HCT116 (cell line): ENCODE data around the gene DICER1. TPM values are rescaled to one million over a fixed set of nuclear protein-coding genes. Genes with fewer than 3 reads are reported as not detected.

Experiments
- ATAC-seq: fragments of 200-7000 bp; cut with Tn5 transposase; 2 replicates; pipeline ENCODE4 v1.9.1; 2020; ENCODE audit warnings: mild to moderate bottlenecking, moderate library complexity
- BruUV-seq: library from RNA; stranded (reverse); fragments of 400-500 nt; replicated peaks from 2 replicates; lab custom pipeline; 2021; lab: Mats Ljungman, UMichigan
- CTCF ChIA-PET: fragments of 300-600 bp; sonication (Branson Sonifier 250); formaldehyde crosslinking; loops from one replicate; lab custom pipeline; 2021; ENCODE audit warnings: antibody characterized with exemption; lab: Charles Lee
- POLR2A ChIA-PET: fragments of 300-600, 350-600 bp; sonication (Branson Sonifier 250); formaldehyde crosslinking; loops from one replicate; lab custom pipeline; 2021; ENCODE audit warnings: antibody characterized with exemption; lab: Charles Lee
- RAD21 ChIA-PET, 2 experiments: fragments of 300-600 bp; sonication (Branson Sonifier 250); formaldehyde crosslinking; loops; one replicate each; lab custom pipeline; 2023; ENCODE audit warnings: low total read pairs in 2 of 2; ENCODE audit not compliant: uncharacterized antibody in 2 of 2, unreplicated experiment in 2 of 2, low non-redundant PET in 1 of 2; lab: Charles Lee
- DNase-seq: peaks from one replicate; pipeline ENCODE4 v3.0.0-alpha.2; 2010; ENCODE audit warnings: low read depth, low spot score
- H2AFZ ChIP-seq: fragments of 200-600 bp; shearing (Covaris generic), sonication (generic); 2 replicates; pipeline ENCODE4 v1.6.1; 2017; ENCODE audit warnings: low read depth, mixed run types, mixed read lengths, antibody characterized with exemption, low read length; ENCODE audit not compliant: poor library complexity, severe bottlenecking
- H3K27ac ChIP-seq: 2 replicates; pipeline ENCODE4 v1.5.1; 2012; ENCODE audit warnings: low read depth, low read length
- H3K27me3 ChIP-seq: fragments of 200-600 bp; sonication (generic); 2 replicates; pipeline ENCODE4 v1.6.1; 2016; ENCODE audit warnings: mixed run types, low read length, mixed read lengths; ENCODE audit not compliant: insufficient read depth
- H3K36me3 ChIP-seq, 2 experiments: fragments of 200-500 bp in 1 of 2; fragments of 200-600 bp in 1 of 2; sonication (Bioruptor generic) in 1 of 2; sonication (generic) in 1 of 2; 2 replicates each; pipeline versions ENCODE4 v1.5.1 to v1.6.1; 2014 to 2016; ENCODE audit warnings: low read length in 2 of 2, inconsistent platforms in 1 of 2, mixed read lengths in 1 of 2, mixed run types in 1 of 2; ENCODE audit not compliant: insufficient read depth in 2 of 2, control insufficient read depth in 1 of 2
- H3K4me1 ChIP-seq, 2 experiments: fragments of 200-600 bp in 1 of 2; sonication (generic) in 1 of 2; 2 replicates each; pipeline versions ENCODE4 v1.5.1 to v1.6.1; 2012 to 2017; ENCODE audit warnings: low read length in 2 of 2, inconsistent platforms in 1 of 2, mild to moderate bottlenecking in 1 of 2, mixed read lengths in 1 of 2, mixed run types in 1 of 2, moderate library complexity in 1 of 2; ENCODE audit not compliant: insufficient read depth in 2 of 2, control insufficient read depth in 1 of 2
- H3K4me2 ChIP-seq: fragments of 200-600 bp; sonication (generic); 2 replicates; pipeline ENCODE4 v1.6.1; 2017; ENCODE audit warnings: mixed run types, low read length, mixed read lengths
- H3K4me3 ChIP-seq, 2 experiments: fragments of 200-600 bp in 1 of 2; sonication (generic) in 1 of 2; replicated peaks in 1 of 2; 2 replicates each; pipeline ENCODE4 v1.5.1; 2011 to 2016; ENCODE audit warnings: low read length in 2 of 2, control low read depth in 1 of 2, low read depth in 1 of 2, mild to moderate bottlenecking in 1 of 2, mixed read lengths in 1 of 2, mixed run types in 1 of 2
- H3K79me2 ChIP-seq: fragments of 200-600 bp; sonication (generic); 2 replicates; pipeline ENCODE4 v1.6.1; 2017; ENCODE audit warnings: mild to moderate bottlenecking, mixed run types, low read length, moderate library complexity, mixed read lengths; ENCODE audit not compliant: insufficient read depth
- H3K9ac ChIP-seq: fragments of 200-600 bp; sonication (generic); 2 replicates; pipeline ENCODE4 v1.6.1; 2016; ENCODE audit warnings: low read length, mixed read lengths
- H3K9me2 ChIP-seq: fragments of 200-600 bp; sonication (generic), shearing (Covaris generic); 2 replicates; pipeline ENCODE4 v1.6.1; 2017; ENCODE audit warnings: mixed run types, mild to moderate bottlenecking, moderate library complexity; ENCODE audit not compliant: insufficient read depth
- H3K9me3 ChIP-seq, 2 experiments: fragments of 200-500 bp in 1 of 2; fragments of 200-600 bp in 1 of 2; sonication (Bioruptor generic) in 1 of 2; sonication (generic) in 1 of 2; 2 replicates each; pipeline ENCODE4 v1.6.1; 2014 to 2017; ENCODE audit warnings: low read length in 2 of 2, mixed read lengths in 2 of 2, inconsistent platforms in 1 of 2, low read depth in 1 of 2, mild to moderate bottlenecking in 1 of 2, mixed run types in 1 of 2, moderate library complexity in 1 of 2; ENCODE audit not compliant: control insufficient read depth in 1 of 2, insufficient read depth in 1 of 2
- H4K20me1 ChIP-seq: fragments of 200-600 bp; sonication (generic), shearing (Covaris generic); 2 replicates; pipeline ENCODE4 v1.6.1; 2017; ENCODE audit warnings: mixed run types, mild to moderate bottlenecking, moderate library complexity; ENCODE audit not compliant: insufficient read depth
- CBX3 ChIP-seq: IDR thresholded peaks from 2 replicates; pipeline ENCODE4 v1.6.1; 2012; ENCODE audit warnings: low read depth
- CEBPB ChIP-seq: IDR thresholded peaks from 2 replicates; pipeline ENCODE4 v1.6.1; 2012; ENCODE audit warnings: low read depth
- EGR1 ChIP-seq: IDR thresholded peaks from 2 replicates; pipeline ENCODE4 v1.6.1; 2012; ENCODE audit warnings: low read depth
- EZH2 ChIP-seq: fragments of 200-600 bp; sonication (generic); IDR thresholded peaks from 2 replicates; pipeline ENCODE4 v1.6.1; 2017; ENCODE audit warnings: antibody characterized with exemption, mixed run types
- EZH2phosphoT487 ChIP-seq: fragments of 200-600 bp; IDR thresholded peaks from 2 replicates; pipeline ENCODE4 v1.6.1; 2018; ENCODE audit warnings: antibody characterized with exemption, borderline replicate concordance
- FOSL1 ChIP-seq: IDR thresholded peaks from 2 replicates; pipeline ENCODE4 v1.6.1; 2012; ENCODE audit warnings: low read depth
- POLR2A ChIP-seq: IDR thresholded peaks from 2 replicates; pipeline ENCODE4 v1.7.0; 2011; ENCODE audit warnings: borderline replicate concordance; ENCODE audit not compliant: insufficient read depth, insufficient read length; ENCODE audit errors: extremely low read depth
- SIN3A ChIP-seq: IDR thresholded peaks from 2 replicates; pipeline ENCODE4 v1.6.1; 2012; ENCODE audit warnings: low read depth
- SRF ChIP-seq: IDR thresholded peaks from 2 replicates; pipeline ENCODE4 v1.6.1; 2012; ENCODE audit warnings: low read depth
- TCF7L2 ChIP-seq: IDR thresholded peaks from 2 replicates; pipeline ENCODE4 v1.7.0; 2011; ENCODE audit warnings: borderline replicate concordance, inconsistent platforms; ENCODE audit not compliant: insufficient read depth, insufficient read length; ENCODE audit errors: extremely low read depth
- YY1 ChIP-seq: IDR thresholded peaks from 2 replicates; pipeline ENCODE4 v1.6.1; 2011; ENCODE audit warnings: low read length, low read depth, moderate library complexity, mild to moderate bottlenecking; ENCODE audit not compliant: insufficient replicate concordance; ENCODE audit errors: extremely low read depth
- ZFX ChIP-seq: fragments of 450-650 bp; IDR thresholded peaks from 2 replicates; pipeline ENCODE4 v1.6.1; 2017
- ZNF274 ChIP-seq: fragments of 200-500 bp; sonication (Bioruptor generic); IDR thresholded peaks from 2 replicates; pipeline ENCODE4 v1.6.1; 2014; ENCODE audit warnings: mild to moderate bottlenecking, low read depth, low read length, inconsistent platforms
- intact Hi-C: fragments of 100-400 bp; cut with micrococcal nuclease; formaldehyde crosslinking; loops from 2 replicates; pipeline ENCODE4 v1.10.0; 2022
- total RNA-seq: library from RNA; stranded (reverse); gene quantifications from one replicate; pipeline ENCODE4 v1.2.1, GENCODE V29; 2021; ENCODE audit not compliant: unreplicated experiment
- TF ChIP-seq, protein P1 (sequence below), 3 experiments: fragments of 200-600 bp in 1 of 3; sonication (generic) in 1 of 3; IDR thresholded peaks in 2 of 3; conservative IDR thresholded peaks in 1 of 3; 2 replicates each; pipeline ENCODE4 v1.5.1; 2012 to 2017; ENCODE audit warnings: low read depth in 2 of 3, low read length in 2 of 3, antibody characterized with exemption in 1 of 3, borderline replicate concordance in 1 of 3, control low read depth in 1 of 3, mild to moderate bottlenecking in 1 of 3, mixed read lengths in 1 of 3, mixed run types in 1 of 3, moderate library complexity in 1 of 3; ENCODE audit not compliant: insufficient read depth in 1 of 3
- TF ChIP-seq, protein P2 (sequence below): IDR thresholded peaks from 2 replicates; pipeline ENCODE4 v1.6.1; 2012; ENCODE audit warnings: low read depth
- TF ChIP-seq, protein P3 (sequence below): IDR thresholded peaks from 2 replicates; pipeline ENCODE4 v1.6.1; 2012

DICER1 gene
- total RNA-seq, 1 experiment from 2014 or later = 38.6 TPM

DNA sequence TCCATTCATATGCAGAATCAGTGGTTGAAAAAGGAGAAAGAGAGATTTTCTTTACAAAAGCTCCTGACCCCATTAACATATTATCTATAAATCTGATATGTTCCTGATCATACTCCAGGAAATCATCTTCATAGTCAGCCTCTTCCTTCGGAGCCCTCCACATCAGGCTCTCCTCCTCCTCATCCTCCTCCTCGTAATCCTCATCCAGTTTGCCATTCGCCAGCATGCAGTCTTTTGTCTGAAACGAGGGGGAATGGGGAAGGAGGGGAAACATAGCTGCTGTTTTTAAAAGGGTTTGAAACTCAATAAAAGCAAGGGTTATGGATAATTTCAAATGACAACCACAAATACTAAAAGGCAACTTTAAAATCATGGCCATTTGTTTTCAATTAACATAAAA, 60.9 kb downstream of the DICER1 start:
- H3K27me3 ChIP-seq = no peaks in the 10 kb centered on the region
- no peak for TF ChIP-seq CBX3
- no peak for TF ChIP-seq CEBPB
- ATAC-seq = no peak
- POLR2A ChIA-PET = no interaction called here
- BruUV-seq = no TSS peak
- no peak overlapping the region for H3K27ac ChIP-seq
- H3K36me3 ChIP-seq = peaks cover 10 to 15% of the 10 kb centered on the region in 2 experiments; a peak in 3 of 4 replicates
- H2AFZ ChIP-seq = no peak overlapping the region
- intact Hi-C loops = loop anchor here (5.0 kb wide), 2 partner anchors 274 to 336 kb away; no protein-coding TSS in a partner anchor
- no peaks in the 10 kb centered on the region for H3K9me2 ChIP-seq
- RAD21 ChIA-PET = no interaction called here
- no peak overlapping the region for H3K9ac ChIP-seq
- no peak overlapping the region for H3K4me2 ChIP-seq
- H3K4me1 ChIP-seq = no peaks in the 10 kb centered on the region
- CTCF ChIA-PET = no interaction called here
- no peak overlapping the region for H3K4me3 ChIP-seq
- peaks cover 11% of the 10 kb centered on the region for H3K79me2 ChIP-seq
- 0 out of 2 replicates have a peak, but pooled peaks cover 4% of the 10 kb centered on the region for H4K20me1 ChIP-seq
- H3K9me3 ChIP-seq = no peaks in the 10 kb centered on the region
- DNase-seq = no peak

DNA sequence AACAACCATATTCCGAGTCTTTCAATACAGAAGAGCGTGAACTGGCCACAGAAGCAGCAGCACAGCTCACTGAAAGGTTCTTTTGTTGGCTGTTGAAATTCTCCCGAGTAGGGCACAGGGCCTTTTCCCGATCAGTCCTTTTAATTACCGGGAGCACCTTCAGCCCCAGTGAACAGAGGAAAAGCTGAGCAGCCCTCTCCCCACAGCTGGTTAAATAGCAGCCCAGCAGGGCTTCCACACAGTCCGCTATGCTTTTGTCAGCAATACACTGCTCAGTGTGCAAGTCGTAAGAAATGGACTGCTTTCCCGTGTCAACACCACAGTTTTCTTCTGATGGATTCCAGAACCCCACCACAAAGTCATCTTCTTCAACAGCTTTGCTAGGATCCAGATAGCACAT, 61.3 kb downstream of the DICER1 start:
- ChIA-PET POLR2A (no interaction called here), RAD21 (no interaction called here), CTCF (no interaction called here)
- no peak overlapping the region for H3K9ac ChIP-seq
- no peak overlapping the region for H3K4me3 ChIP-seq
- intact Hi-C loops = loop anchor here (5.0 kb wide), 2 partner anchors 274 to 336 kb away; no protein-coding TSS in a partner anchor
- H3K4me2 ChIP-seq = no peak overlapping the region
- 0 out of 2 replicates have a peak, but pooled peaks cover 4% of the 10 kb centered on the region for H4K20me1 ChIP-seq
- ATAC-seq (no peak), DNase-seq (no peak)
- peaks cover 9% of the 10 kb centered on the region for H3K79me2 ChIP-seq
- no peak overlapping the region for H2AFZ ChIP-seq
- peaks cover 11 to 18% of the 10 kb centered on the region in 2 experiments; a peak in 3 of 4 replicates for H3K36me3 ChIP-seq
- no peaks in the 10 kb centered on the region for H3K9me2 ChIP-seq
- no peaks in the 10 kb centered on the region for H3K9me3 ChIP-seq
- no peaks in the 10 kb centered on the region for H3K27me3 ChIP-seq
- no peak for TF ChIP-seq EGR1
- no peak for TF ChIP-seq YY1
- TF ChIP-seq EZH2phosphoT487 = no peak
- no peak for TF ChIP-seq ZNF274
- TF ChIP-seq TCF7L2 = no peak
- TF ChIP-seq, protein P1, sequence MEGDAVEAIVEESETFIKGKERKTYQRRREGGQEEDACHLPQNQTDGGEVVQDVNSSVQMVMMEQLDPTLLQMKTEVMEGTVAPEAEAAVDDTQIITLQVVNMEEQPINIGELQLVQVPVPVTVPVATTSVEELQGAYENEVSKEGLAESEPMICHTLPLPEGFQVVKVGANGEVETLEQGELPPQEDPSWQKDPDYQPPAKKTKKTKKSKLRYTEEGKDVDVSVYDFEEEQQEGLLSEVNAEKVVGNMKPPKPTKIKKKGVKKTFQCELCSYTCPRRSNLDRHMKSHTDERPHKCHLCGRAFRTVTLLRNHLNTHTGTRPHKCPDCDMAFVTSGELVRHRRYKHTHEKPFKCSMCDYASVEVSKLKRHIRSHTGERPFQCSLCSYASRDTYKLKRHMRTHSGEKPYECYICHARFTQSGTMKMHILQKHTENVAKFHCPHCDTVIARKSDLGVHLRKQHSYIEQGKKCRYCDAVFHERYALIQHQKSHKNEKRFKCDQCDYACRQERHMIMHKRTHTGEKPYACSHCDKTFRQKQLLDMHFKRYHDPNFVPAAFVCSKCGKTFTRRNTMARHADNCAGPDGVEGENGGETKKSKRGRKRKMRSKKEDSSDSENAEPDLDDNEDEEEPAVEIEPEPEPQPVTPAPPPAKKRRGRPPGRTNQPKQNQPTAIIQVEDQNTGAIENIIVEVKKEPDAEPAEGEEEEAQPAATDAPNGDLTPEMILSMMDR (IDR thresholded peaks at IDR 0.05 in 2 of 3, conservative IDR thresholded peaks at IDR 0.05 in 1 of 3; ENCODE audit: borderline replicate concordance in 1 of 3, insufficient read depth in 1 of 3, low read depth in 2 of 3, low read length in 2 of 3) = no peak
- no peak for TF ChIP-seq SIN3A
- no peak for TF ChIP-seq EZH2
- no peak for TF ChIP-seq CBX3
- TF ChIP-seq FOSL1 = no peak
- TF ChIP-seq POLR2A = no peak
- TF ChIP-seq, protein P2, sequence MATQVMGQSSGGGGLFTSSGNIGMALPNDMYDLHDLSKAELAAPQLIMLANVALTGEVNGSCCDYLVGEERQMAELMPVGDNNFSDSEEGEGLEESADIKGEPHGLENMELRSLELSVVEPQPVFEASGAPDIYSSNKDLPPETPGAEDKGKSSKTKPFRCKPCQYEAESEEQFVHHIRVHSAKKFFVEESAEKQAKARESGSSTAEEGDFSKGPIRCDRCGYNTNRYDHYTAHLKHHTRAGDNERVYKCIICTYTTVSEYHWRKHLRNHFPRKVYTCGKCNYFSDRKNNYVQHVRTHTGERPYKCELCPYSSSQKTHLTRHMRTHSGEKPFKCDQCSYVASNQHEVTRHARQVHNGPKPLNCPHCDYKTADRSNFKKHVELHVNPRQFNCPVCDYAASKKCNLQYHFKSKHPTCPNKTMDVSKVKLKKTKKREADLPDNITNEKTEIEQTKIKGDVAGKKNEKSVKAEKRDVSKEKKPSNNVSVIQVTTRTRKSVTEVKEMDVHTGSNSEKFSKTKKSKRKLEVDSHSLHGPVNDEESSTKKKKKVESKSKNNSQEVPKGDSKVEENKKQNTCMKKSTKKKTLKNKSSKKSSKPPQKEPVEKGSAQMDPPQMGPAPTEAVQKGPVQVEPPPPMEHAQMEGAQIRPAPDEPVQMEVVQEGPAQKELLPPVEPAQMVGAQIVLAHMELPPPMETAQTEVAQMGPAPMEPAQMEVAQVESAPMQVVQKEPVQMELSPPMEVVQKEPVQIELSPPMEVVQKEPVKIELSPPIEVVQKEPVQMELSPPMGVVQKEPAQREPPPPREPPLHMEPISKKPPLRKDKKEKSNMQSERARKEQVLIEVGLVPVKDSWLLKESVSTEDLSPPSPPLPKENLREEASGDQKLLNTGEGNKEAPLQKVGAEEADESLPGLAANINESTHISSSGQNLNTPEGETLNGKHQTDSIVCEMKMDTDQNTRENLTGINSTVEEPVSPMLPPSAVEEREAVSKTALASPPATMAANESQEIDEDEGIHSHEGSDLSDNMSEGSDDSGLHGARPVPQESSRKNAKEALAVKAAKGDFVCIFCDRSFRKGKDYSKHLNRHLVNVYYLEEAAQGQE = no peak
- no peak for TF ChIP-seq CEBPB
- no peak for TF ChIP-seq ZFX
- TF ChIP-seq, protein P3, sequence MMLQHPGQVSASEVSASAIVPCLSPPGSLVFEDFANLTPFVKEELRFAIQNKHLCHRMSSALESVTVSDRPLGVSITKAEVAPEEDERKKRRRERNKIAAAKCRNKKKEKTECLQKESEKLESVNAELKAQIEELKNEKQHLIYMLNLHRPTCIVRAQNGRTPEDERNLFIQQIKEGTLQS = no peak
- no peak for TF ChIP-seq SRF
- H3K4me1 ChIP-seq = no peaks in the 10 kb centered on the region
- H3K27ac ChIP-seq = no peak overlapping the region
- BruUV-seq = no TSS peak
